HepG2 (cell line): ENCODE results near the gene TOR4A. TPM values are rescaled to one million over a fixed set of nuclear protein-coding genes. Genes with fewer than 3 reads are reported as not detected.

ENCODE experiments used
- BHLHE40 ChIP-seq: IDR thresholded peaks from 2 replicates; pipeline ENCODE4 v1.6.1; 2011; ENCODE audit warnings: low read length, improper control_type of control experiment
- BORCS8-MEF2B ChIP-seq: sonication (generic); formaldehyde crosslinking; IDR thresholded peaks from 2 replicates; pipeline ENCODE4 v1.8.0; 2022; ENCODE audit warnings: mild to moderate bottlenecking, missing genetic modification reagents
- BRCA1 ChIP-seq: sonication (generic); formaldehyde crosslinking; IDR thresholded peaks from 2 replicates; pipeline ENCODE4 v1.4.0; 2020; ENCODE audit warnings: missing genetic modification reagents
- CBX1 ChIP-seq: IDR thresholded peaks from one replicate; pipeline ENCODE4 v1.6.1; 2016; ENCODE audit warnings: antibody characterized with exemption, low read depth
- CBX2 ChIP-seq, 2 experiments: fragments of 200-600 bp in 1 of 2; sonication (generic); formaldehyde crosslinking in 1 of 2; IDR thresholded peaks; 2 replicates each; pipeline versions ENCODE4 v1.7.0 to v1.8.1; 2018 to 2022; ENCODE audit warnings: low read depth in 2 of 2, low read length in 1 of 2, mild to moderate bottlenecking in 1 of 2, missing genetic modification reagents in 1 of 2
- CENPX ChIP-seq: sonication (generic); formaldehyde crosslinking; IDR thresholded peaks from 2 replicates; pipeline ENCODE4 v1.9.0; 2021; ENCODE audit warnings: mild to moderate bottlenecking, missing genetic modification reagents, moderate library complexity
- CREB1 ChIP-seq, 2 experiments: fragments of 450-650 bp in 1 of 2; IDR thresholded peaks; 2 replicates each; pipeline ENCODE4 v1.6.1; 2016 to 2017; ENCODE audit warnings: control low read depth in 1 of 2, mild to moderate bottlenecking in 1 of 2, missing compliant biosample characterization in 1 of 2, missing genetic modification characterization in 1 of 2
- HNF4A ChIP-seq: sonication (generic); formaldehyde crosslinking; IDR thresholded peaks from 2 replicates; pipeline ENCODE4 v1.4.0; 2020; ENCODE audit warnings: missing genetic modification reagents
- KDM4B ChIP-seq: sonication (generic); formaldehyde crosslinking; IDR thresholded peaks from 2 replicates; pipeline ENCODE4 v1.4.0; 2020; ENCODE audit warnings: missing genetic modification reagents
- MYNN ChIP-seq: sonication (generic); formaldehyde crosslinking; IDR thresholded peaks from 2 replicates; pipeline ENCODE4 v1.4.0; 2020; ENCODE audit warnings: mild to moderate bottlenecking, low read depth, missing genetic modification reagents
- NKX3-1 ChIP-seq: sonication (generic); formaldehyde crosslinking; IDR thresholded peaks from 2 replicates; pipeline ENCODE4 v1.5.0; 2020; ENCODE audit warnings: missing genetic modification reagents
- PCBP1 ChIP-seq: fragments of 200-400 bp; formaldehyde crosslinking; IDR thresholded peaks from 2 replicates; pipeline ENCODE4 v1.6.1; 2017; ENCODE audit warnings: mild to moderate bottlenecking, low read depth, low read length, borderline replicate concordance
- SATB2 ChIP-seq: sonication (generic); formaldehyde crosslinking; IDR thresholded peaks from 2 replicates; pipeline ENCODE4 v1.5.0; 2020; ENCODE audit warnings: missing genetic modification reagents
- SOX5 ChIP-seq: IDR thresholded peaks from 2 replicates; pipeline ENCODE4 v1.6.1; 2016; ENCODE audit warnings: borderline replicate concordance
- TMF1 ChIP-seq: sonication (generic); formaldehyde crosslinking; IDR thresholded peaks from 2 replicates; pipeline ENCODE4 v1.8.1; 2022; ENCODE audit warnings: low read depth, missing genetic modification reagents
- ZFP36L1 ChIP-seq: sonication (generic); formaldehyde crosslinking; IDR thresholded peaks from 2 replicates; pipeline ENCODE4 v1.8.0; 2022; ENCODE audit warnings: mild to moderate bottlenecking, missing genetic modification reagents, moderate library complexity
- ZNF12 ChIP-seq: sonication (generic); formaldehyde crosslinking; IDR thresholded peaks from 2 replicates; pipeline ENCODE4 v1.5.0; 2020; ENCODE audit warnings: missing genetic modification reagents
- ZNF660 ChIP-seq: sonication (generic); formaldehyde crosslinking; IDR thresholded peaks from 2 replicates; pipeline ENCODE4 v1.5.1; 2020; ENCODE audit warnings: mild to moderate bottlenecking, low read depth, missing genetic modification reagents, borderline replicate concordance
- ZNF773 ChIP-seq: sonication (generic); formaldehyde crosslinking; IDR thresholded peaks from 2 replicates; pipeline ENCODE4 v1.4.0; 2020; ENCODE audit warnings: missing genetic modification reagents, borderline replicate concordance
- polyA plus RNA-seq, 8 experiments: library from polyadenylated mRNA; depleted of rRNA in 3 of 8; stranded (reverse) in 7 of 8; unstranded in 1 of 8; fragments of >200 nt; fragmentation: Illumina TruSeq in 4 of 8; extraction: Trizol in 4 of 8; gene quantifications; 2 replicates each; pipeline versions ENCODE4 v1.2.1 to v1.2.3, GENCODE V29; 2011 to 2016; ENCODE audit warnings: low read depth in 4 of 8, missing spikeins in 1 of 8, mixed read lengths in 1 of 8; ENCODE audit not compliant: insufficient read depth in 1 of 8
- total RNA-seq, 5 experiments: library from RNA; depleted of rRNA; stranded (reverse); fragments of >200 nt; fragmentation: Illumina TruSeq; extraction: Trizol; gene quantifications; 2 replicates each; pipeline ENCODE4 v1.2.3, GENCODE V29; 2016; ENCODE audit warnings: low read depth in 1 of 5
- TF ChIP-seq, protein P1 (sequence below): IDR thresholded peaks from 2 replicates; pipeline ENCODE4 v1.6.1; 2016; ENCODE audit warnings: low read depth, missing genetic modification reagents, missing compliant biosample characterization
- TF ChIP-seq, protein P2 (sequence below): sonication (generic); formaldehyde crosslinking; IDR thresholded peaks from 2 replicates; pipeline ENCODE4 v1.8.0; 2022; ENCODE audit warnings: missing genetic modification reagents, mild to moderate bottlenecking, inconsistent platforms, borderline replicate concordance
- TF ChIP-seq, protein P3 (sequence below): IDR thresholded peaks from 2 replicates; pipeline ENCODE4 v1.6.1; 2016; ENCODE audit warnings: low read depth

TOR4A gene
- total and polyA plus RNA-seq, 2 of the 13 experiments (the other 11 are each of a cell fraction or from before 2014, with no cell fraction given) = 11.1 to 14.2 TPM

DNA sequence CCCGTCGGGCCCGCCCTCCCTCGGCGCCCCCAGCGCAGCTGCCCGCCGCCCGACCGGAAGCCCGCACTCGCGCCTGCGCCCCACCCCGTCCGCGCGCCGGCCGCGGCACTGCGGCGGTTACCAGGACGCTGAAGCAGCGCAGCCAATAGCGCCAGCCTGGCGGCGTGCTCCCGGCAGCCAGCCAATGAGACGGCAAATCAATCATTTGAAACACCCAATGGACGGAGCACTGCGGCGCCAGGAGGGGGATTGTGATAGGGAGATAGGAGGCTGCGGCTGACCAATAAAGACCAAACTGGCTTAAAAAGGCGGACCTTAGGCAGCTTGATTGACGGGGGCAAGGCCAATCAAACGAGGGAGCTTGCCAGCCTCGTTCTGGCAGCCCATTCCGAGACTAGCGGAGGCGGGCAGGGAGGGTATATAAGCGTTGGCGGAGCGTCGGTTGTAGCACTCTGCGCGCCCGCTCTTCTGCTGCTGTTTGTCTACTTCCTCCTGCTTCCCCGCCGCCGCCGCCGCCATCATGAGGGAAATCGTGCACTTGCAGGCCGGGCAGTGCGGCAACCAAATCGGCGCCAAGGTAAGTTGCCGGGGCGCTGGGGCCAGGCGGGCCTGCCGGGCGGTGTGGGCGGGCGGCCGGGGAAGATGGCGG, 36.6 kb upstream of the TOR4A start, which contains the start of gene TUBB4B (continued):
- TF ChIP-seq CBX1 (peak; percentile 97), SATB2 (CRISPR knock-in tag) (0 out of 2 replicates have a peak, but pooled peaks have one; percentile 63), MYNN (CRISPR knock-in tag) (peak; percentile 88; the same call in 1 of the 2 replicates), CREB1 (IDR thresholded peaks at IDR 0.05) (peak; percentile 81), CREB1 (CRISPR knock-in tag; IDR thresholded peaks at IDR 0.05) (no peak), ZNF773 (CRISPR knock-in tag) (peak; percentile 96), CBX2 (IDR thresholded peaks at IDR 0.05; ENCODE audit: low read depth, low read length) (no peak), CBX2 (CRISPR knock-in tag; IDR thresholded peaks at IDR 0.05; ENCODE audit: low read depth) (no peak), TMF1 (CRISPR knock-in tag) (peak; percentile 54; the same call in 1 of the 2 replicates), NKX3-1 (CRISPR knock-in tag) (peak; percentile 74; the same call in 1 of the 2 replicates), SOX5 (CRISPR knock-in tag) (0 out of 2 replicates have a peak, but pooled peaks have one; percentile 30), PCBP1 (0 out of 2 replicates have a peak, but pooled peaks have one; percentile 57), CENPX (CRISPR knock-in tag) (no peak), ZNF12 (CRISPR knock-in tag) (peak; percentile 58; the same call in 1 of the 2 replicates), ZFP36L1 (CRISPR knock-in tag) (no peak), BHLHE40 (no peak; the same call in 1 of the 2 replicates), BRCA1 (CRISPR knock-in tag) (peak; percentile 82; the same call in 1 of the 2 replicates), ZNF660 (CRISPR knock-in tag) (no peak), HNF4A (CRISPR knock-in tag) (0 out of 2 replicates have a peak, but pooled peaks have one; percentile 5), BORCS8-MEF2B (peak; percentile 81), KDM4B (CRISPR knock-in tag) (0 out of 2 replicates have a peak, but pooled peaks have one; percentile 39)
- TF ChIP-seq, protein P1, sequence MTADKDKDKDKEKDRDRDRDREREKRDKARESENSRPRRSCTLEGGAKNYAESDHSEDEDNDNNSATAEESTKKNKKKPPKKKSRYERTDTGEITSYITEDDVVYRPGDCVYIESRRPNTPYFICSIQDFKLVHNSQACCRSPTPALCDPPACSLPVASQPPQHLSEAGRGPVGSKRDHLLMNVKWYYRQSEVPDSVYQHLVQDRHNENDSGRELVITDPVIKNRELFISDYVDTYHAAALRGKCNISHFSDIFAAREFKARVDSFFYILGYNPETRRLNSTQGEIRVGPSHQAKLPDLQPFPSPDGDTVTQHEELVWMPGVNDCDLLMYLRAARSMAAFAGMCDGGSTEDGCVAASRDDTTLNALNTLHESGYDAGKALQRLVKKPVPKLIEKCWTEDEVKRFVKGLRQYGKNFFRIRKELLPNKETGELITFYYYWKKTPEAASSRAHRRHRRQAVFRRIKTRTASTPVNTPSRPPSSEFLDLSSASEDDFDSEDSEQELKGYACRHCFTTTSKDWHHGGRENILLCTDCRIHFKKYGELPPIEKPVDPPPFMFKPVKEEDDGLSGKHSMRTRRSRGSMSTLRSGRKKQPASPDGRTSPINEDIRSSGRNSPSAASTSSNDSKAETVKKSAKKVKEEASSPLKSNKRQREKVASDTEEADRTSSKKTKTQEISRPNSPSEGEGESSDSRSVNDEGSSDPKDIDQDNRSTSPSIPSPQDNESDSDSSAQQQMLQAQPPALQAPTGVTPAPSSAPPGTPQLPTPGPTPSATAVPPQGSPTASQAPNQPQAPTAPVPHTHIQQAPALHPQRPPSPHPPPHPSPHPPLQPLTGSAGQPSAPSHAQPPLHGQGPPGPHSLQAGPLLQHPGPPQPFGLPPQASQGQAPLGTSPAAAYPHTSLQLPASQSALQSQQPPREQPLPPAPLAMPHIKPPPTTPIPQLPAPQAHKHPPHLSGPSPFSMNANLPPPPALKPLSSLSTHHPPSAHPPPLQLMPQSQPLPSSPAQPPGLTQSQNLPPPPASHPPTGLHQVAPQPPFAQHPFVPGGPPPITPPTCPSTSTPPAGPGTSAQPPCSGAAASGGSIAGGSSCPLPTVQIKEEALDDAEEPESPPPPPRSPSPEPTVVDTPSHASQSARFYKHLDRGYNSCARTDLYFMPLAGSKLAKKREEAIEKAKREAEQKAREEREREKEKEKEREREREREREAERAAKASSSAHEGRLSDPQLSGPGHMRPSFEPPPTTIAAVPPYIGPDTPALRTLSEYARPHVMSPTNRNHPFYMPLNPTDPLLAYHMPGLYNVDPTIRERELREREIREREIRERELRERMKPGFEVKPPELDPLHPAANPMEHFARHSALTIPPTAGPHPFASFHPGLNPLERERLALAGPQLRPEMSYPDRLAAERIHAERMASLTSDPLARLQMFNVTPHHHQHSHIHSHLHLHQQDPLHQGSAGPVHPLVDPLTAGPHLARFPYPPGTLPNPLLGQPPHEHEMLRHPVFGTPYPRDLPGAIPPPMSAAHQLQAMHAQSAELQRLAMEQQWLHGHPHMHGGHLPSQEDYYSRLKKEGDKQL (CRISPR knock-in tag) = no peak
- TF ChIP-seq, protein P2, sequence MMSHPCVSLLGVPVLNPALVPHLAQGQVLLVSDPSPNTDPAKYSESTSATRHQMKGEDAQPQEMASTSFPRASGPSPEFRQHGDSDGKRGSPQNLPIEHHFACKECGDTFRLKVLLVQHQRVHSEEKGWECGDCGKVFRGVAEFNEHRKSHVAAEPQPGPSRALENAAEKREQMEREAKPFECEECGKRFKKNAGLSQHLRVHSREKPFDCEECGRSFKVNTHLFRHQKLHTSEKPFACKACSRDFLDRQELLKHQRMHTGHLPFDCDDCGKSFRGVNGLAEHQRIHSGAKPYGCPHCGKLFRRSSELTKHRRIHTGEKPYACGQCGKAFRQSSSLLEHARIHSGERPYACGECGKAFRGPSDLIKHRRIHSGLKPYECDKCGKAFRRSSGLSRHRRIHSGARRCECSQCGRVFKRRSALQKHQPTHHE (CRISPR knock-in tag) = 0 out of 2 replicates have a peak, but pooled peaks have one; percentile 17
- TF ChIP-seq, protein P3, sequence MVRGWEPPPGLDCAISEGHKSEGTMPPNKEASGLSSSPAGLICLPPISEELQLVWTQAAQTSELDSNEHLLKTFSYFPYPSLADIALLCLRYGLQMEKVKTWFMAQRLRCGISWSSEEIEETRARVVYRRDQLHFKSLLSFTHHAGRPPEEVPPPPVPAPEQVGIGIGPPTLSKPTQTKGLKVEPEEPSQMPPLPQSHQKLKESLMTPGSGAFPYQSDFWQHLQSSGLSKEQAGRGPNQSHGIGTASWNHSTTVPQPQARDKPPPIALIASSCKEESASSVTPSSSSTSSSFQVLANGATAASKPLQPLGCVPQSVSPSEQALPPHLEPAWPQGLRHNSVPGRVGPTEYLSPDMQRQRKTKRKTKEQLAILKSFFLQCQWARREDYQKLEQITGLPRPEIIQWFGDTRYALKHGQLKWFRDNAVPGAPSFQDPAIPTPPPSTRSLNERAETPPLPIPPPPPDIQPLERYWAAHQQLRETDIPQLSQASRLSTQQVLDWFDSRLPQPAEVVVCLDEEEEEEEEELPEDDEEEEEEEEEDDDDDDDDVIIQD (CRISPR knock-in tag) = peak; percentile 46; the same call in 1 of the 2 replicates
